ENCODE measurements around the gene KDM3B.
A peak's percentile ranks its signal among the peaks of the same experiment; 100 is the strongest.

KDM3B gene

DNA sequence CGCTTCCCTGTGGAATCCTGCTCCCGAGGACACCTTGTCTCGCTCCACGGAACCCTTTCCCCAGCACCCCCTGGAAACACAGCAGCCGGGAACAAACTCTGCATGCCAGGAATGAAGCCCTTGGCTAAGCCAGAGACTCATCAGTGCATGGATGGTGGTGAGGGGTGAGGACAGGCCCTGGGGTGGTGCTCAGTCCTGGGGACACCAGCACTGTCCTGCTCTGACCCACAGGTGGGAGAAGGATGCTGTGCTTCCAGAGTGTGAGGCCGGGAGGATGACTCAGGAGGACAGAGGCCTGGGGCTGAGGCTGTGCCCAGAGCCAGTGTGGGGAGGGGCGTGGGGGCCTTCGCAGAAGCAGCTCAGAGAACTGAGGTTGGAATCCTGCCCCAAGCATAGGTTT is 101.6 kb downstream of the KDM3B start:
- DNase-seq = no peak

DNA sequence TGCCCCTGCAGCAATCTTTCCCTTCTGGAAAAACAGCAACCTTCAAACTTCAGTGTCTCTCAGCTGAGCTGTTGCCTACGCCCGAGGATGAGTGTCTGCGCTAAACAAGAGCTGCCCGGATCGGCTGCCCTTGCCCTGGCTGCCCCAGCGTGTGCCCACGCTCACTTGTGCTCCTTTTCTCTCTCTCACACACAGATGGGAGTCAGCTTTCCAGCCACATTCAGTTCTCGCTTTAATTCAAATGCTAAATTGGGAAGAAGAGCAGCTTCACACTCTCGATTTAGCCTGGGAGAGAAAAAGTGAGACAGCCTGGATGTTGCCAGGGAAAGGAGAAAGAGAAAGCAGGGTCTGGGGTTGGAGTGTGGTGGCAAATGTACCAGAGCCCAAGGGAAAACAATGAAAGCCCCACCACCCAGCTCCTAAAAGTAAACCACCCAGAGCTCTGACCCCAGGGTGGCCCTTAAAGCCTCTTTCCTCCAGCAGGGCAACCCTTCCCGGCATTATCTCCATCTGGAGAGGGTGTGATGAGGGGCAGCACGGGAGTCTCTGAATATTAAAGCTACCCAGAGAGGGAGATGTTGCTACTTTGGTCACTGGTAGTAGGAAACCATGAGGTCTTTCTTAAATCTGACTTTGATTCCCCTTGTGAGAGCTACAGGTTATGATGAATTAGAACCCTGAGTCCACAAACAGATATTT is 102.9 kb downstream of the KDM3B start:
- DNase-seq = no peak

DNA sequence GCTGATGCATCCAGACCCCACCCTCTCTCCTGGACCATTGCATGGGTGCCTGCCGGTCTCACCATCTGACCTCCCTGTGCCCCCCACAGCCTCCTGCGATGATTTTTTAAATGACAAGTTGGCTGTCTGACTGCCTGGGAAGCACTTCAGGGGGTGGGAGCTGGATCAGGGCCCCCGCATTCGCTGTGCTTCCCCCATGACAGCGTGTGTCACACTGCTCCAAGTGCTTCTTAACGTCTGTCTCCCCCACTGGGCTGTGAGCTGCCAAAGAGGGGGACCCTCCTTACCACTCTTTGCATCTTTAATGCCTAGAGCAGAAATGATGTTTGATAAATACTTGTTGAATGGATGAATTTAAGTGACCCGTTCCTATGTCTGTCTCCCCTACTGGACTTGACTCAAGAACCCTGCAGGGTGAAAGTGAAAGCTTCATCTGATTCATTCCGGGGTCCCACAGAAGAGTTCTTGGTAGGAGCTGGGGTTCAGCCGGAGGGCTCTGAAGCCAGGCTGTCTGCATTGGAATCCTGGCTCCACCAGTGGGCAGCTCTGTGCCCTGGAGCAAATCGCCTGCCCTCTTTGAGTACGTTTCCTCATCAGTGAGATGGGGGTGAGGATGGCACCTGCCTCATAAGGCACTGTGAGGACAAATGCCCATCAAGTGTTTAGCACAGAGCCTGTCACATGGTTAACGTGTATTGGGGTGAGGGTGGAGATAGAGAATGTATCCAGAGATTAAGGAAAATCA is 105.2 kb downstream of the KDM3B start:
- DNase-seq = no peak

DNA sequence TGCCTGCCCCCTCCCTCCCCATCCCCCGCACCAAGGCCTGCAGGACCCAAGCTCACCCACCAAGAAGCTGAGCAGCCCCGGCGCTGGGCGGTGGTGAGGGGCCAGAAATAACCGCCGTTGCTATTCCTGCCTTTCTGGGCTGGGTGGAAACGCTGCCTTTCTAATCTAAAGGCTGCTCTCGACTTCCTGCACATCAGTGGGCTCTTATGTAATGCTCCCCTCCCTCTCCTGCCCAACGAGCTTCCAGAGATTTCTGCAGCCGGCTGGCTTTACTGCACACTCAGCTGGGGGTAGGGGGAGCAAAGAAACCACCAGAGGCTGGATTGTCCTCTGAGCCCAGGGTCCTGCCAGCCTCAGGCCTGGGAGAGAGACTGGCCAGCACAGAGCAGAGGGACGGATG is 105.9 kb downstream of the KDM3B start:
- no peak for DNase-seq

DNA sequence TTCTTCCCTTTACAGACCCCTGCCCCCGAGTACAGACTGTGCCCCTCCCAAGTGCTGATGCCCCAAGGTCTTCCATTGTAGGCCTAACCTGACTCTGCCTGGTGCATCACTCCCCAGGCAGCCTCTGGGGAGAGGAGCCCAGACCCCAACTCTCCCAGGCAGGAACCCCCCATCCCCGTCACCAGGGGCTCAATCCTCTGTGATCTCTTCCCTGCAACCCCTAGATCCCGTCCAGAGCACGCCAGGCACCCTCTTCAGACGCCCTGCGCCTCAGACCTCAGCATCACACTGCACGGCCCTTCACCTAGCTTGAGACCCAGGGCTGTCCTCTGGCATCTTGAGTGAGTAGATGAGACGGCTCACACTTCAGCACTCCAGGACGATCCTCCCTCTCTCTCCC is 106.4 kb downstream of the KDM3B start:
- DNase-seq = no peak

DNA sequence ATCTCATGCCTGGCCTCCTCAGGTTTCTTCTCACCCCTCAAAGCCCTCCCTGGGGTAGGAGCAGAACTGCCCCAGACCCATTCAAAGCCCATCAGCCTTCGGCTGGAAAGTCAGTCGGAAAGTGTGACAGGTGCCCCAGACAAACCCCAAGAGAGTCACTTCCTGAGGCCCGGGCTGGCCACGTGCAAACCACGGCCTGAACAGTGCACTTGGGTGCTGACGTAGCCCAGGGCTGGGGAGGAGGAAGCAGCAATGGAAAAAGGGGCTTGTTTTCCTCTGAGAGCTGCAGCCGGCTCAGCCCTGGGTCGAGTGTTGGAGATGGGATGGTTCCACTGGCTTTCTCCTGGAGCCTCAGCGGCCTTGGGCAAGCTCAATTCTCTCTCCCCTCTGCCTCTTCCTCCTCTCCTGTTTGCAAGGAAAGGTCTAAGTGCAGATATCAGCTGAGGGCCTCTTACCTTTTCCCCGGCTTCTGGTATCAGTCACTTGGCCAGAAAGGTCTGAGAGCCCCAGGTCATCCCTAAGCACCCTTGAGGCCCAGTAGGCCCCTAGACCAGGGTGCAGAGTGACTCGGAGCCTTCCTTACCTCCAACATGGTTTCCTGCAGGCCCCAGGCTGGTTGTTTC is 106.9 kb downstream of the KDM3B start:
- peak; percentile 85 for DNase-seq

DNA sequence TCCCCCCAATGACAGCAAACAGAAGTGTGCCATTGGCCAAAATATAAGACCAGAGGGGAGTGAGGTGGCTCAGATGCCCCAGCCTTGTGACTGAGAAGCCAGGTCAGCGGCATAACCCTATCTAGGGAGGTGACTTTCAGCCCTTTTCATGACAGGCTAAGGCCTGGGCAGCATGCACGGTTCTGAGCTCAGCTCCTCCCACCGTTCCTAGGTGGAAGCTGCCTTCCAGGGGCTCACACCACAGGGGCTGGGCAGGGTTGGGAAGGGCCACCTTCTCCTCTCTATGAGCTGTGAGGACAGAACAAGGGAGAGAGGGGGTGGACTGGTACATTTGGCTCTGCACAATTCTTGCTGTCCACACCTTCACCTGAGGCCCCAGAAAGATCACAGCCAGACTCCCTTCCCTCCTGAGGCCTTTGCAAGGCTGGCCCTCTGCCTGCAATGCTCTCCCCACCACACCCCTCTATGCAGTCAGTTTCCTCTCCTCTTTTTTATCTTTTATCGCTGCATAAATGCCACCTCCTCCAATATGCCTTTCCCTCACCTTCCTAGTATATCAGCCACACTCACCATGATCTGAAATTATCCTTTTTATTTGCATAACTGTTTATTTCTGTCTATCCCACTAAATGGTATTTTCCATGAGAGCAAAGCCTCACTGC is 107.7 kb downstream of the KDM3B start:
- DNase-seq = no peak

DNA sequence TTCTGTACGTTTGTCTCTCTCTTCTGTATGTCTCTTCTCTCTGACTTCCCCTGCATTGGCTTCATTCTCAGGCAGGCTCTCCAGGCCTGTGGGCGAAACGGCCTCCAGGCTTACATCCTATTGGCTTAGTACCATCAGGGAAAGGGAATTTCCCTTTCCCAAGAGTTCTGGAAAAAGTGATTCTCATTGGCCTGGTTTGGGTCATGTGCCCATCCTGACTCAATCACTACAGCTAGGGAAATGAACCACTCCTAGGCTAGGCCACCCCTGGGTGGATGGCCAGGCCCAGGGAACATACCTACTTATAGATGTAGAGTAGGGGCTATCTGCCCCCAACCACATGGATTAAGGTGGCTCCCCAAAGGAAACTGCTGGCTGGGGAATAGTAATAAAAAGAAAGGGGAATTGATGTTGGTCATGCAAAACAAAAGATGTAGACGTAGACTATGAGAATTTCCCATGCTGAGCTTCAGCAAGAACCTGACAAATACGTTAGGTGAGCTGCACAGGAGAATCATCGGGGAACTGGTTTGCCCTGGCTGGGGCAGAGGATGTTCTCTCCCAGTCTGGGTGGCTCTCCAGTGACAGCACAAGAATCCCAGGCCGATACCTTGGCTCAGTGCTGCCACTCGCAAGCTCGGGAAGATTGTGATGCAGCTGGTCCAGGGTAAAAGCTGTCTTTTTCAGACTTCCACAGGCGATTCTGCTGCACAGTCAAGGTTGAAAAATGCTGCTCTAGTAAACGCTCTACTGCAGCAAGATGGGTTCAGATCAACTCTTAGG is 109.0 kb downstream of the KDM3B start:
- no peak for DNase-seq

DNA sequence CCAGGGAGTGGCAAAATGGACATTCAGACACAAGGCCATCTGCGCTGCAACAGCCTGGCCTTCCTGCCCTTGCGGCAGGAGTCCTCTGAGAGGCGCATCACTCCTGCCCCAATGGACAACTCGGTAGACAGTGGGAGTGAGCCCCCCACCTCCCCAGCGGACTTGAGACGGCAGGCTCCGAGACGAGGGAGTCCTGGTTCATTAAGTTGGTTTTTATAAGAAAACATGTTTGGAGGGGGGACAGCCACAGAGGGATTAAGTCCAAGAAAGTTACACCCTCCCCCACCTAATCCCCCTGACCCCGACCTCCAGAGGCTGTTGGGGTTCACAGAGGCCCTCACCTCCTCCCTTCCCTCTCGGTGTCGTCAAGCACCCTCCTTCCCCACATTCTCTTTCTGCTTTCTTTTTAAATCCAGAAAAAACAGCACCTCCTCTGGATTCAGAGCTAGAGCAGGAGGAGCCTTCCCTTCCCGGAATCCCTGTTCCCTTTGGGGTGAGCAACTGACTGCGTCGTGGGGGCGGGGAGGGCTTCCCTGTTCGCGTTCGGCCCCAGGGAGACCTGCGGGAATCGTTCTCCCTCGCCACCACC is 111.0 kb downstream of the KDM3B start:
- no peak for DNase-seq

DNA sequence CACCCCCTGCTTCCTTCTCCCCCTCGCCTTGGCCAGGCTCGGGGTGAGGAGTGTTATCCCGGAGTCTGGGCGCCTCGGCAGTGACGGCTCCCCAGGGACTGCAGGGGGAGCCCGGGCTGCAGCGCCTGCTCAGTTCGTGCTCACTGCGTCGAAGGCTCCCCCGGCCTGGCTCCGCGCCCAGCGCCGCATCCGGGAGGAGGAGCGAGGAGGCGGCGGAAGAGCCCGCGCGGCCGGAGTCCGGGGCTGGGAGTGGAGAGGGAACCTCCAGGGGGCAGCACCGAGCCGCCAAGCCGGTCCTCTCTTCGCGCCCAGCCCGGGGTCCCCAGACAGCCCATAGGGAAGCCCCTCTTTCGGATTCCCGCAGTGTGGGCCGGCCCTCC is 111.5 kb downstream of the KDM3B start:
- DNase-seq = peak; percentile 87

DNA sequence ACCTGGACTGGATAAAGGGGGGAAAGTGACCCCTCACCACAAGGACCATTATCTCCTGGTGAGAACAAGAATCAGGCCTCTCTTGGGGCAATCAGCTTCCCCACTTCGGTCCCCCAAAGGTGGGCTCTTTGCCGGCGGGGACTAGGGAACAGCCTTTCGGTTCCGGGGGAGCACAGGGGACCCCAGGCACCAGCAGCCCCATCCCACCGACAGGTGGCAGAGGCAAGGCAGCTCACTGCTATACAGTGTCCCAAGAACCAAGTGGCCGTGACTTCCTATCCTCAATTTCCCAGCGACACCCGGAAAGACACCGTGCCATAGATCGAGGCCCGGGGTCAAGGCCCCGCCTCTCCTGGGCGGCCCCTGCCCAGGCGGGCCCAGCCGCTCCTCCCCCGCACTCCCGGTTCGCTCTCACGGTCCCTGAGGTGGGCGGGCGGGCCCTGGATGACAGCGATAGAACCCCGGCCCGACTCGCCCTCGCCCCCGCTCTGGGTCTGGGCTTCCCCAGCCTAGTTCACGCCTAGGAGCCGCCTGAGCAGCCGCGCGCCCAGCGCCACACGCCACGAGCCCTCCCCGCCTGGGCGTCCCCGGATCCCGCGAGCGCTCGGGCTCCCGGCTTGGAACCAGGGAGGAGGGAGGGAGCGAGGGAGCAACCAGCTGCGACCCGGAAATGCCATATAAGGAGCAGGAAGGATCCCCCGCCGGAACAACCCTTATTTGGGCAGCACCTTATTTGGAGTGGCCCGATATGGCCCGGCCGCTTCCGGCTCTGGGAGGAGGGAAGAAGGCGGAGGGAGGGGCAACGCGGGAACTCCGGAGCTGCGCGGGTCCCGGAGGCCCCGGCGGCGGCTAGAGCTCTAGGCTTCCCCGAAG is 112.1 kb downstream of the KDM3B start:
- peak; percentile 95 for DNase-seq

DNA sequence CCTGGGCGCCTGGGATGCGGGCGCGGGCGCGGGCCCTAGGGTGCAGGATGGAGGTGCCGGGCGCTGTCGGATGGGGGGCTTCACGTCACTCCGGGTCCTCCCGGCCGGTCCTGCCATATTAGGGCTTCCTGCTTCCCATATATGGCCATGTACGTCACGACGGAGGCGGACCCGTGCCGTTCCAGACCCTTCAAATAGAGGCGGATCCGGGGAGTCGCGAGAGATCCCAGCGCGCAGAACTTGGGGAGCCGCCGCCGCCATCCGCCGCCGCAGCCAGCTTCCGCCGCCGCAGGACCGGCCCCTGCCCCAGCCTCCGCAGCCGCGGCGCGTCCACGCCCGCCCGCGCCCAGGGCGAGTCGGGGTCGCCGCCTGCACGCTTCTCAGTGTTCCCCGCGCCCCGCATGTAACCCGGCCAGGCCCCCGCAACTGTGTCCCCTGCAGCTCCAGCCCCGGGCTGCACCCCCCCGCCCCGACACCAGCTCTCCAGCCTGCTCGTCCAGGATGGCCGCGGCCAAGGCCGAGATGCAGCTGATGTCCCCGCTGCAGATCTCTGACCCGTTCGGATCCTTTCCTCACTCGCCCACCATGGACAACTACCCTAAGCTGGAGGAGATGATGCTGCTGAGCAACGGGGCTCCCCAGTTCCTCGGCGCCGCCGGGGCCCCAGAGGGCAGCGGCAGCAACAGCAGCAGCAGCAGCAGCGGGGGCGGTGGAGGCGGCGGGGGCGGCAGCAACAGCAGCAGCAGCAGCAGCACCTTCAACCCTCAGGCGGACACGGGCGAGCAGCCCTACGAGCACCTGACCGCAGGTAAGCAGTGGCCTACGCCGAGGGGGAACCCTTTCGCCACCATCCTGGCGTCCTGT is 113.0 kb downstream of the KDM3B start, which contains the start of gene EGR1:
EGR1 (plus strand) TSS at position 219 of the 864 bp plus-strand sequence; CDS start at position 502, 283 bp downstream.
- DNase-seq = peak; percentile 94

DNA sequence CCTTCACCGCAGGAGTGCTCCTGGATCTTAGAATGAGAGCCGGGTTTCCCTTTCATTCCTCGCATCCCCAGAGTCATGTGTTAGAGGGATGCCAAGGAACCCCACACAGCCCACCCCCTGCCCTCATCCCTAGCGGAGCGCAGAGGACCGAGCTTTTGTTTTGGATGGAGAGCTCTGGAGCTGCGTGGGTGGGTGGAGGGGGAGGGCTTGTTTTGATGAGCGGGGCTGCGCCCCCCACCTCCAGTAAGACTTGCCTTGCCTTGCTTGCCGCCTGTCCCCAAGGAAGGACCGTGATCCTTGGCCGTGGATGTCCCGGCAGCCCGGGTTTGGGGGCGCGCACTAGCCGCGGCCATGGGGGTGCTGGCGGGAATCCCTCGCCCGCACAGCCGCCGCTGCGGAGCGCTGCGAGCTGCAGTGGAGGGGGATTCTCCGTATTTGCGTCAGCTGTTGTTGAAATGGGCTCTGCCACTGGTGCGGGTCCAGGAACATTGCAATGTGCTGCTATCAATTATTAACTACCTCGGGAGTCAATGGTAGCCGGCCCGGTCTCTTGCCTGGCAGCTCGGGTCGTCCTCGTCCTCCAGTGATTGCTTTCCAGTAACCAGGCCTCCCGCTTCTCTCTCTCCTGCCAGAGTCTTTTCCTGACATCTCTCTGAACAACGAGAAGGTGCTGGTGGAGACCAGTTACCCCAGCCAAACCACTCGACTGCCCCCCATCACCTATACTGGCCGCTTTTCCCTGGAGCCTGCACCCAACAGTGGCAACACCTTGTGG is 113.8 kb downstream of the KDM3B start:
- peak; percentile 46 for DNase-seq

DNA sequence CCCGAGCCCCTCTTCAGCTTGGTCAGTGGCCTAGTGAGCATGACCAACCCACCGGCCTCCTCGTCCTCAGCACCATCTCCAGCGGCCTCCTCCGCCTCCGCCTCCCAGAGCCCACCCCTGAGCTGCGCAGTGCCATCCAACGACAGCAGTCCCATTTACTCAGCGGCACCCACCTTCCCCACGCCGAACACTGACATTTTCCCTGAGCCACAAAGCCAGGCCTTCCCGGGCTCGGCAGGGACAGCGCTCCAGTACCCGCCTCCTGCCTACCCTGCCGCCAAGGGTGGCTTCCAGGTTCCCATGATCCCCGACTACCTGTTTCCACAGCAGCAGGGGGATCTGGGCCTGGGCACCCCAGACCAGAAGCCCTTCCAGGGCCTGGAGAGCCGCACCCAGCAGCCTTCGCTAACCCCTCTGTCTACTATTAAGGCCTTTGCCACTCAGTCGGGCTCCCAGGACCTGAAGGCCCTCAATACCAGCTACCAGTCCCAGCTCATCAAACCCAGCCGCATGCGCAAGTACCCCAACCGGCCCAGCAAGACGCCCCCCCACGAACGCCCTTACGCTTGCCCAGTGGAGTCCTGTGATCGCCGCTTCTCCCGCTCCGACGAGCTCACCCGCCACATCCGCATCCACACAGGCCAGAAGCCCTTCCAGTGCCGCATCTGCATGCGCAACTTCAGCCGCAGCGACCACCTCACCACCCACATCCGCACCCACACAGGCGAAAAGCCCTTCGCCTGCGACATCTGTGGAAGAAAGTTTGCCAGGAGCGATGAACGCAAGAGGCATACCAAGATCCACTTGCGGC is 114.6 kb downstream of the KDM3B start:
- peak; percentile 64 for DNase-seq

DNA sequence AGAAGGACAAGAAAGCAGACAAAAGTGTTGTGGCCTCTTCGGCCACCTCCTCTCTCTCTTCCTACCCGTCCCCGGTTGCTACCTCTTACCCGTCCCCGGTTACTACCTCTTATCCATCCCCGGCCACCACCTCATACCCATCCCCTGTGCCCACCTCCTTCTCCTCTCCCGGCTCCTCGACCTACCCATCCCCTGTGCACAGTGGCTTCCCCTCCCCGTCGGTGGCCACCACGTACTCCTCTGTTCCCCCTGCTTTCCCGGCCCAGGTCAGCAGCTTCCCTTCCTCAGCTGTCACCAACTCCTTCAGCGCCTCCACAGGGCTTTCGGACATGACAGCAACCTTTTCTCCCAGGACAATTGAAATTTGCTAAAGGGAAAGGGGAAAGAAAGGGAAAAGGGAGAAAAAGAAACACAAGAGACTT is 115.2 kb downstream of the KDM3B start:
- no peak for DNase-seq

DNA sequence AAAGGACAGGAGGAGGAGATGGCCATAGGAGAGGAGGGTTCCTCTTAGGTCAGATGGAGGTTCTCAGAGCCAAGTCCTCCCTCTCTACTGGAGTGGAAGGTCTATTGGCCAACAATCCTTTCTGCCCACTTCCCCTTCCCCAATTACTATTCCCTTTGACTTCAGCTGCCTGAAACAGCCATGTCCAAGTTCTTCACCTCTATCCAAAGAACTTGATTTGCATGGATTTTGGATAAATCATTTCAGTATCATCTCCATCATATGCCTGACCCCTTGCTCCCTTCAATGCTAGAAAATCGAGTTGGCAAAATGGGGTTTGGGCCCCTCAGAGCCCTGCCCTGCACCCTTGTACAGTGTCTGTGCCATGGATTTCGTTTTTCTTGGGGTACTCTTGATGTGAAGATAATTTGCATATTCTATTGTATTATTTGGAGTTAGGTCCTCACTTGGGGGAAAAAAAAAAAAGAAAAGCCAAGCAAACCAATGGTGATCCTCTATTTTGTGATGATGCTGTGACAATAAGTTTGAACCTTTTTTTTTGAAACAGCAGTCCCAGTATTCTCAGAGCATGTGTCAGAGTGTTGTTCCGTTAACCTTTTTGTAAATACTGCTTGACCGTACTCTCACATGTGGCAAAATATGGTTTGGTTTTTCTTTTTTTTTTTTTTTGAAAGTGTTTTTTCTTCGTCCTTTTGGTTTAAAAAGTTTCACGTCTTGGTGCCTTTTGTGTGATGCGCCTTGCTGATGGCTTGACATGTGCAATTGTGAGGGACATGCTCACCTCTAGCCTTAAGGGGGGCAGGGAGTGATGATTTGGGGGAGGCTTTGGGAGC is 115.9 kb downstream of the KDM3B start:
- peak; percentile 60 for DNase-seq

DNA sequence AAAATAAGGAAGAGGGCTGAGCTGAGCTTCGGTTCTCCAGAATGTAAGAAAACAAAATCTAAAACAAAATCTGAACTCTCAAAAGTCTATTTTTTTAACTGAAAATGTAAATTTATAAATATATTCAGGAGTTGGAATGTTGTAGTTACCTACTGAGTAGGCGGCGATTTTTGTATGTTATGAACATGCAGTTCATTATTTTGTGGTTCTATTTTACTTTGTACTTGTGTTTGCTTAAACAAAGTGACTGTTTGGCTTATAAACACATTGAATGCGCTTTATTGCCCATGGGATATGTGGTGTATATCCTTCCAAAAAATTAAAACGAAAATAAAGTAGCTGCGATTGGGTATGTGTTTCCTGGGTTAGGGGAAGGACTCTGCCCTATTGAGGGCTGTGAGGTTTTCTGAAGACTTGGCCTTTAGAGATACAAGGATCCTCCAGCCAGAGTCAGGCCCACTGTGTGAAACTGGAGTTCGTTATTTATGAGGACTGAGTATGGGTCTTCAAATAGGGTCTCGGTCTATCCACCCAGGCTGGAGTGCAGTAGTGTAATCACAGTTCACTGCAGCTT is 116.6 kb downstream of the KDM3B start:
- DNase-seq = no peak
